Kidney glomerular epithelial cell (primary cell): ENCODE data around the gene PHEX.

Experiments used
- DNase-seq: peaks from one replicate; lab custom pipeline; 2025; lab: John Stamatoyannopoulos, UW

The PHEX gene

DNA sequence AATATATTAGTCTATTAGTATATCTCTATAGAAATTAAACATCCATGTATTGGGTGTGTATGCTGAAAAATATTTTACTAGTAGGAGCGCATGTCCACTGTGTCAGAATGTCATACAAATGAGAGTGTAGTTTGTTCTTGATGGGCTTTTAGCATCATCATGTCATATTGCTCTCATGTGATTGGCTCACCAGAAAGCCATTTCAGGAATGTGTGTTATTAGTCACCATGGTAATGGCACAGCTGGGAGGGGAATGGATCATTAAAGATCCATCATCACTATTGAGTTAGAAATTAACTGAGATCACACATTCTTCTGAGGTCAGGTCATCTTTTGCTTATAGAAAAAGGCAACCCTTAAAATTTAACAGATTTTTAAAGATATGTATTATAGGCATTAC is 77.3 kb downstream of the PHEX start:
- peak; percentile 57 for DNase-seq

DNA sequence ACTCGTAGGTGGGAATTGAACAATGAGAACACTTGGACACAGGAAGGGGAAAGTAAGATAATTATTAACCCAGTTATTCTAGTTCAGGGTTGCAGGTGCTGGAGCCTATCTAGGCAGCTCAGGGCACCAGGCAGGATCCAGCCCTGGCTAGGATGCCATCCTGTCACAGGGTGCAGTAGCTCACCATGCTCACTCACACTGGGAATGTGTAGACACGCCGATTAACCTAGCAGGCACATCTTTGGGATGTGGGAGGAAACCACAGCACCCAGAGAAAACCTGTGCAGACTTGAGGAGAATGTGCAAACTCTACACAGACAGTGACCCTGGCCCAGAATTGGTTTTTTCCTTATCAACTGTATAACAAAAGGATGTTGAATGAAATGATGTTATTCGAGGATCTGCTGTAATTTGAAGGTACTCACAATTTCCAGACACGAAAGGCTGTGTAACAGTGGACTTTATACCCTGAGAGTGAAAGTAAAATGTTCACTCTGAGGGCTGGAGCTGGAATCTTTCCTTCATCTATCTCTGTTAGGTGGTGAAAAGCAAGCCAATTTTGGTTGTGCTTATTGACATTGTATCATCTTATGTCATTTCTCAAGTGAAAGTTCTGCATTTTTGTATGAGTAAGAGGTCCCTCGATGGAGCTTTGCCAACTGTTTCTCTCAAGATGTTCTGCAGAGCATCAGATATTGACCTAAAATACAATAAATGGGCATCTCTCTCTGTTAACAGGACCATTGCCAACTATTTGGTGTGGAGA is 78.8 kb downstream of the PHEX start:
- no peak for DNase-seq

DNA sequence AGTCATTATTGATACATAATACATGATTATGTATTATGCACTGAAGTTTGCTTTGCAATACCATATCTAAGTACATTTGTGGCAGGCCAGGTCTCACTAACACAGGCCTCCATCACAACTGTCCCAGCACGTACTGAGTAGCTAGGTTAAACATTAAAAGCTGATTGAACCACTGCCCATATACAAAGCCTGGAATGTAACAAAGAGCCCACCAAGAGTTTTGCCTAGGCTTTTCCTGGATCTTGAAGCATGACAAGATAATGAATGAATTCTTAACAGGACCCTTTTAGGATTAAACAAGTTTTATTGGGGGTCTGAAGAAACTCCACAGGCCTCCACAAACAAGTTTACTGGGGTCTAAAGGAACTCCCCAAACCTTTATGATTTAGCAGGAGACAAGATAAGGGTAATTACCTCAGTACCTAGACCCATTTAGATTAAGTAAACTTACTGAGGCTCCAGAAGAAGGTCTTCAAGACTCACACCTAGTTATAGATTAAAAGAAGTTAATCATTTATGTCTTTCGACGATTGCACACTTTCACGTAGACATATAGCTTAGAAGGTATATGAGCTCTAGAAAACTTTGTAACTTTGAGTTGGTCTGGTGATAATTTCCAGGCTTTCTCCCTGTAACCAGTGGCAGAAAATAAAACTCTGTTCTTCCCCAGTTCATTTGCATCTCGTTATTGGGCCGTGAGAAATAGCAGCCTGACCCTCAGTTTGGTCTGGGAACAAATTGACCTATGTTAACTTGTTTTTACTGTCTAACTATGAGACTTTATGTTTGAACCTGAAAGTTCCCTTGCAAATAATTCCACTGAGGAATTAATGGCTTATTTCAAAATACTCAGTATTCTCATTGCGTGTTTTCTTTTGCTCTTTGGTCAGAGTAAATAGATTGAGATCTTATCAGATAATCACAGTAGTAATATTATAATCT is 84.8 kb downstream of the PHEX start:
- DNase-seq = no peak

DNA sequence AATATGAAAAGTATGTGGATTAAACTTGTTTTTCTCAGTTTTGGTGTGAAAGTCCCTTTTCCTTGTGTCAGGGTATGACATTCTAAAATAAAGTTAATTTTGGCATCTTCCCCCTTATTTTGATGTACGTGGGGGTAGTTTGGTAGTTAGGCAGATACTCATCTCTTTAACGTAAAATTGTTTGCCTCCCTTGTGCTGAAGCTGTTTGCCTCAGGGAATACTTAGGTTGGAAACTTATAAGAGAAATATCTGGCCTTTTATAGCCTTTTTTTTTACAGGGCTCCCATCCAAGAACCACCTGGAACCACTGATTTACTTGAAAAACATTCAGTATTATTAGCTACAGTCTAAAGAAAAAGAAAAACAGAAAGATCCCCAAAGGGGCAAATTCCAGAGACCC is 85.5 kb downstream of the PHEX start:
- no peak for DNase-seq

DNA sequence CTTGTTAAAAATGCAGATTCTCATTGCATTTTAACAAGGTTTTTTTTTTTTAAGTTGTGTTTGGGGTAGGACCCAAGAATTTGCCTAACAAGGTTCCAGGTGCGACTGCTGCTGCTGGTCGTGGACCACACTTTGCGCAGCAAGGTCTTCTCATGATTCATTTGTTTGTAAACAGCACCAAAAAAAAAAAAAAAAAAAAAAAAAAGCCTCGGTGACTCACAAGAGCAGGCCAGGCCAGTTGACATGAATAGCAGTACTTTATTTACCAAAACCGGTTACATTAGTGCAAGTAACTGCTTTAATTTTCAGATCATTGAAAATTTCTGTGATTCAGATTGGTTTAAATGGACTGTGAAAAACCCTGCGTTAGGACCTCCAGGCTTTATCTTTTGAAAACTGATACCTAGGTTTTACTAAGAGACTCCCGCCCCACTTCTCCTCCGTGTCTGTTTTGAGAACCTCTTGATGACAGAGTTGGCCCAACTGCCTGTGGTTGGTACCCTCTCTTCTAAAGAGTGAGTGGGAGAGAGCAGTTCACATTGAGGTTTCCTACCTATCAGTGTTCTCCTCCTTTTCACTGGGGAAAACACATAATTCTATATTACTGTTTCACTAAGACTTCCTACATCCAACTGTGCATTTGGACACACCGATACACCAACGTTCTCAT is 86.2 kb downstream of the PHEX start:
- no peak for DNase-seq

DNA sequence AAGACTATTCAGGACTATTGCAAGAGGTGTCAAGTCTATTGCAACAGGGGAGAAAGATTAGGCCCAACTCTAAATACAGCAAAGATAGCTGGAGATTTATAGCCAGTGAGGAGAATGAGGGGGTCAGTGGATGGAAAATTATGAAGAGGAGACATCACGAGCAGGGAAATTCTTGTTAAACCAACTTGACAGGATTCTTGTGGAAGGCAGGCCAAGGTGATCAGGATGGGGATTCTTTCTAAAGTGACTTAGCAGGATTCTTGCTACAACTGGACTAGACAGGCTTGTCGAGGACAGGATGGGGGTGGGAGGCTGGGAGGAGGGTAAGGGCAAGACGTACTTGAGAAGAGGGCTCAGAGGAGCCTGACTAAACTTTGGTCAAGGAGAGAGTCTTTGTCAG is 89.0 kb downstream of the PHEX start:
- DNase-seq = no peak

DNA sequence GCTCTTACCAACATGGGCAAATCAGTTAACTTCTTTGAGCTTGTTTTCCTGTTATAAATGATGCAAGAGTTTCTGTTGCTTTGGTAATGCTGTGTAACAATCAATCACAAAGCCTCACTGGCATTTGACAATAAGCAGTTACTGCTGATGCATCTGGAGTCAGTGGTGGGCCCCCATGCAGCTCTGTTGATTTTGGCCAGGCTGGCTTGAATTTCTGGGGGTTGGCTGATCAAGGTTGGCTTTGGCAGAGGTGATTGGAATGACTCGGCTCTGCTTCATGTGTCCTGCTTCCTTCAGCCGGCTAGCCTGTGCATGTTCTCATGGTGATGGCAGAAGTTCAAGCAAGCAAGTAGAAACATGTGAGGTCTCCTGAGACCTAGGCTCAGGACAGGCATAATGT is 90.4 kb downstream of the PHEX start:
- DNase-seq = no peak

DNA sequence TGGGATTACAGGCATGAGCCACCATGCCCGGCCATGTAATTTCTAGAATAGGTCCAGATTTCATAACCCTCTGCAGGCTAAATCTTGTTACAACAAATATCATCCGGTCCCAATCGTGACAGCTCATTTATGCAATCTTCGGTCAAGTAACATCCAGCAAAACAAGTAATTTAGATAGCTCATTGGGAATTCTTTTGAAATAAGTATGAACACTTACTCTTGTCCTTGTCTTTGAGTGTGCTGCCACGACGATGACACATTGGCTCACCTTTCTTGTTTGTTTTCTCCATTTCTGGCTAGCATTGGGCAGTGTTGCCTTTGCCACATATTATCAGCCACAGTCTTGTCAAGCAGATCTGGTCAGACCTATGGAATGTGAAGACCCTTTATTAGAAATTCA is 92.0 kb downstream of the PHEX start:
- no peak for DNase-seq

DNA sequence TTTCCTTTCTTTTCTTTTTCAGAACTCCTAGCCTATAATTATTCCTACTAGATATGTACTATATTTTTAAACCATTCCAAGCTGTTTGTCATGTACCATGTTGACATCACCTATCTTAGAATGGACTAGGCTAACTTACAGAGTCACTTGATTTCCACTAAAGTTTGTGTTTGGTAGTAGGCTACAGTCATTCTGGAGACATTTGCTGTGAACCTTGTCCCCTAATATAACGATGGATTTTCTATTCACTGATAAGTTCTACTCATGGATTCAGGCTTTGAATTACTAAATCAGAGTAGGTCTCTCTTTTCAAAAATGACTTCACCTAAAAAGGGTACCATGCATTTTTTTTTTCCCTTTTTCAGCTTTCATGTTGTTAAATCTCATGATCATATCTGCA is 93.4 kb downstream of the PHEX start:
- DNase-seq = no peak

DNA sequence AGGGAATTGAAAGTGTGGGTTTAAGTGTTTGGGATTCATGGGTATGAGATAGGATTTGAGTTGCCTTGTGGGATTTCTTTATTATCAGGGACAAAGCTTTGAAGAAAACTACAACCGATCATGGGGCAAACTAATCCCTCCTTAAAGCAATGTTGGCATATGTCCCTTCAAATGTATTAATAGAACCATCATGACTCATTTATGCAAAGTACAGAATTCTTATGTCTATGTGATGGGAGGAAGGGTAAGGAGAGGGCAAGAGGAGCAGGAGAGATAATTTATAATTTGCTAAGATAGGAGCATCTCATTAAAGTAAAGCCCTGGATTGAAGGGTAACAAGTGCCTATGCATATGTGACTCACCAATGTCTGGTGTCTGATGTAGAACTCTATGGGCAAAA is 94.2 kb downstream of the PHEX start:
- no peak for DNase-seq

DNA sequence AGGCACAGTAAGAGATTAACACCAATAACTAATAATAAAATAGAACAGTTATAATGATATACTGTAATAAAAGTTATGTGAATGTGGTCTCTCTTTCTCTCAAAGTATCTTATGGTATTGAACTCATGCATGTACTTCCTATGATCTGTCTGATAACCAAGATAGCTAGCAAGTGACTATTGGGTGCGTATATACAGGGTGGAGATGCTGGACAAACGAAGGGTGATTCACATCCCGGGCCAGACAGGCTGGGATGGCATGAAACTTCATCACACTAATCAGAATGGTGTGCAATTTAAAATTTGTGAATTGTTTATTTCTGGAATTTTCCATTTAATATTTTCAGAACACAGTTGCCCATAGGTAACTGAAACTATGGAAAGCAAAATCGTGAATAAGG is 96.8 kb downstream of the PHEX start:
- no peak for DNase-seq

DNA sequence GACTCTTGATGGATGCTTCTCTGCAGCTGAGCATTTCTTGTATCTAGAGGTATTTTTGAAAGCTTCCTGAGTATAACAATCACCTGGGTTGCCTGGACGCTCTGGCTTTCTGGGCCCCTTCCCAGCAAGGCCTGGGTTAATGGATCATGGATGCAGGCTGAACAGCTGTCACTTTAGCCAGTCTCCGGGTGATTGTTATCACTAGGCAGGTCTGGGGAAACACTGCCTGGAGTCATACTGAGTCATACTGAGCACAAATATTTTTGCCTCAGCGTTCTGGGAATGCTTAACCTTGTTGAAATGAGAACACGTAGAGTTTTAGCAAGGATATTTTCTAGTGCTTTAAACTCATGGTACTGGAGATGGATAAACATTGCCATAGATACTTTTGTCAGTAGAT is 102.6 kb downstream of the PHEX start:
- DNase-seq = peak; percentile 68

DNA sequence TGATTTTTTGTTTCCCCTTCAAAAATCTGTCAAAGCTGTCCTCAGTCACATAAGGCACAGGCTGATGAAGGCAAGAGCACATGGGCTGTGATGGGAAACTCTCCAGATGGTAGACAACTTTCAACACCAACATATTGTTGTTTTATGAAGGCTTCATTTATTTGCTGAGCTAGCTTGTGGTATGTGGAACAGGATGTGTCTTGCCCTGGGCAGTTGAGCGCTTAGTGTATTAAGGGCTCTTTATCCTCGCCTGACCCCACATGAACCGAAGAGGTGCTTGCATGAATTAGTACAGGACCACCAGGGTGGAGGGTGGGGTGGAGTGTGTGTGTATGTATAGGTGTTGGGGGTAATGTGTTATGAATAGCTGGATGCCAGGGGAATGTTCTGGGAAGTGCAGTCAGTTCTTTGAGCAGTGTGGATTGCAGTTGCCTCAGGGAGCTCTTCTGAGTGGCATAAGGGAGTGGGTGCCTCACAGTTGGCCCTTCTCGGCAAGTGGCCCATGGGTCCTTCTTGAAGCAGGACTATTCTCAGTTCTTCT is 103.1 kb downstream of the PHEX start:
- peak; percentile 35 for DNase-seq

DNA sequence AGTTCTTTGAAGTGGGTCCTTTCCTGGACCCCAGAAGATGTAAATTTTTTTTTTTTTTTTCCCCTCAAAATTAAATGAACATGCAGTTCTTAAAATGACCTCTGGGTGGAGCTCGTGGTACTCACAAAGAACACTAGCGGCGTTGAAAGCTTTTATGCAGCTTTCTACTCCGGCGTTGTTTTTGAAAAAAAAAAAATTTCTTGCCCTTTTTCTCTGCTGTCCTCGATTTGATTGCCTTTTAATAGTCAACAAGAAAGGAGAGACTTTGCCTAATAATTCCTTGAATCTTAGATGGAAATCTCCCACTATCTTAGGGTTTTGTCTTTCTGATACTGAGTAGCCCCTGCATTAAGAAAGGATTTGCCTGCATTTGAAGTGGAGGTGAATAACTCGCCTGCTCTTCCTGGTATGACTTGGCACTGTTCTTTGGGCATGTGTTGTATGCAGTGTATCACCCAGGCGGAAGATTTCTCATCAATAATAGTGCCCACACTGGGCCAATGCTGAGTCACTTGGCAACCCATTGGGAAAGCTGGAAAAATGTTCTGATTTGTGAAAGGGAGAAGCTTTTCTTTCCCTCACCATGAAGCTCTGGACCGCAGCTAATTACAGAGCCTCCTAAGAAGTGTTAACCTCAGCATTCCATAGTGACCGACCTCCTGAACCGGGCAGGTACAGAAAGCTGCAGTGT is 104.0 kb downstream of the PHEX start:
- DNase-seq = peak; percentile 64

DNA sequence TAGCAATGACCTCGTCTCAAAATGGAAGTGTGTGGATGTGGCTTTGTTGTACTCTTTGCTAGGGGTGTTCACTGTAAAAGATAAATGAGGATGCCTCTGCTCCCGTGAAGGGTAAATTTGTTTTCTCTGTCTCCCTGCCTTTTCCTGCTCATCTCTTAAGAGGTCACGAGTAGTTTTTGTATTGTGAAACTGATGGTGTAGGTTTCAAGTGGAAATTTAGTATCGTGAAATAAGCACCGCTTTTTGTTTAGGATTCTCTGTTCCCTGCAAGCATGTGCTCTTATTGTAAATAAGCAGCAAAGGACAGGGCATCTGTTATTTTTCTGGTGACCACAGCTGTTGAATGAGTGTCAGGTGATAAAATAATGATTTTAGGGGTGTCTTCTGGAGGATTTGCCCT is 104.6 kb downstream of the PHEX start:
- DNase-seq = no peak

DNA sequence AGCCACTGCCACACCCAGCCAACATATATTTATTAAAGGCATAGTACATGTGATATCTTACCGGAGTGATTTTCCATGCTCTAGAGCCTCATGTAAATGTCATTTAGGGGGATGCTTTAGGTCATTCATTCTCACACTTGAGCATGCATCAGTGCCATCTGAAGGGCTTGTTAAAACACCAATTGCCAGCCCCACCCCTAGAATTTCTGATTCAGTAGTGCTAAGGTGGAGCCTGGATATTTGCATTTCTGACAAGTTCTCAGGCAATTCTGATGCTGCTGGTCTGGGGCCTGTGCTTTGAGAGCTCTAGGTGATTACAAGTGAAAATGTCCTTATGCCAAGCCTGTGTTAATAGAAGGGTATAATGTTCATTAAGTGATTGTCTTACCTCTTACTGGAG is 107.7 kb downstream of the PHEX start:
- no peak for DNase-seq

DNA sequence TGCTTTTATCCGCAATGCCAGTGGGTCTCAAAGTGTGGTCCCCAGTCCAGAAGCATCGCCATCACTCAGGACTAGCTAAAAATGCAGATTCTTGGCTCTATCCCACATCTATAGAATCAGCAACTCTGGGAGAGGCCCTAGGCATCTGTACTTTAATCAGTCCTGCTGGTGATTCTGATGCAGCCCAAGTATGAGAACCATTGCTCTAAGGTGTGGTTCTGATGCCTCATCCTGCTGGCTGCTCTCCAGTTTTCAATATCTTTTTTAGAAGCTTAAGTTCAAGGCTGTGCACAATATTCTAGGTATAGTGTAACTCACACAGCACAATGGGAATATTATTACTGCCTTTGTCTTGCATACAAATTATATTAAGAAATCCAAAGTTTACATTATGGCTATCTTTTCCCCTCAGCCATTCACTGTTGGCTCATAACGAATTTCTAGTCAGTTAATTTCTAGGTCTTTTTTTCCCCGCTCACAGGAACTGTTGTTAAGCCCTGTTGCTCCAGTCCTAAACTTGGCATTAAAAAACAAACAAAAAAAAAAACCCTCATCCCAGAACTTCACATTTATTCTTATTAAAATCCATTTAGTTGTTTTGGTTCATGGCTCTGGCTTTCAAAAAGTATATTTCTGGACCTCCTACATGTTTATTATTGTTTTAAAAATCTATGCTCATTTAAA is 109.1 kb downstream of the PHEX start:
- DNase-seq = no peak

DNA sequence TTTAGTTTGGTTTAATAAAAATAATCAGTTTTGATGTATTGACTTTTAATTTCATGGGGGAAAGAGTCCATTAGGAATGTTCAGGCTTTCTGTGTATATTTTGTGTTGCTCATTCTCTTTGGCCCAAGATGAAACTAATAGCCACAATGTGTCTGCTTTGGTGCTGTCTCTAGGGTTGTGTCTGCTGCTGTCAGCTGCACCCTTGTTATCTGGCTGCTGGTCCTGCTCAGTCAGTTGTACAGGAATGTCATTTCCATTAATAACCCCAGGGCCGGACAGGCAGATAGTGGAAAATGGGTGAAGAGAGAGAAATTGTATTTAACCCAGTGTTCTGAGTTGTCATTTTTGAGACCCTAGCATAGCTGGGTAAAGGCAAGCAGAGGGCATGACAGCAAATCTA is 115.1 kb downstream of the PHEX start:
- no peak for DNase-seq

DNA sequence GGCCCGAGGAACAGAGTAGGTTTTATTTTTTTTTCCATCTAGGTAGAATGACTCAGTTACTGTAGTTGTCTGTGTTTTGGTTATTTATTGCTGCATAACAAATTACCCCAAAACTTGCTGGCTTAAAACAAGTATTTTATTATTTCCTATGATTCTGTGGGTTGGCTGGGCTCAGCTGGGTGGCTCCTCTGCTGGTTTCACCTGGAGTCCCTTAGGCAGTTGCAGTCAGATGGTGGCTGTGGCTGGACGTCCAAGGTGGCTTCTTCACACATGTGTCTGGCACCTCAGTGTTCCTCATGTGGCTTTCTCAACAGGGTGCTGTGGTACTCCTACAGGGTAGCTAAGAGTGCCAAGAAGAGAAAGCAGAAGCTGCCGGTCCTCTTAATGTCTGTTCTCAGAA is 115.8 kb downstream of the PHEX start:
- DNase-seq = no peak

DNA sequence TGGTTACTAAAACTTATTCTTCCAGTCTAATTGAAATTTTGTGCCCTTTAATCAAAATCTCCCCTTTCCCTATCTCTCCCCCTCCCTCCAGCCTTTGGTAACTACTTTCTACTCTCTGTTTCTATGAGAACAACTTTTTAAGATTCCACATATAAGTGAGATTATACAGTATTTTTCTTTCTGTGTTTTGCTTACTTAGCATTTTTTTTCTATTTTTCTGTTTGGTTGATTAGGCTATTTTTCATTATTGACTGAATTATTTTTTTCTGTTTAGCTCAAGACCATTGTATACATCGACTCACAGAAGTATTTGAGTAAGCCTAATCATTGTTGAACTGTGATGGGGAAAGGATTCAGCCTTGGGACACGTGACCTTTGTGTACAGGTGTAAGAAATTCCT is 116.4 kb downstream of the PHEX start:
- no peak for DNase-seq

DNA sequence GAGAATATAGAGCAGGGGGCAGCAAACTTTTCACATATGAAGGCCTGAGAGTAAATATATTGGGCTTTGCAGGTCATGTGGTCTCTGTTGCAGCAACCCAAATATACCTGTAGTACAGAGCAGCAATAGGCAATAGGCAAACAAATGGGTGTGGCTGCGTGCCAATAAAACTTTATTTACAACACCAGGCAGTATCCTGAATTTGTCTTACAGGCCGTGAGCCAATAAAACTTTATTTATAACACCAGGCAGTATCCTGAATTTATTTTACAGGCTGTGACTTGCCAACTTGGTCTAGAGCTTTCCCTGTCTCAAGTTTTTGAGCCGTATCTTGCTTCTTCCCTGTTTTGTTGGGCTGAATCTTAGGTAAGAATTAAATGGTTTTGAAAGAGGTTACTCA is 118.2 kb downstream of the PHEX start:
- no peak for DNase-seq
